NCI-H1105 treated with DMSO at 0.1 percent for 48 hours (cell line): ENCODE results near the gene SELENOS.

ENCODE experiments used
- DNase-seq: peaks from one replicate; lab custom pipeline; 2025; lab: John Stamatoyannopoulos, UW

Gene SELENOS

GRCh38 chr15:101276501-101277037, 716 bp downstream of the SELENOS start:
- peak; percentile 34 for DNase-seq

- no peak for DNase-seq
Measured at GRCh38 chr15:101275018-101275417, 2.3 kb downstream of the SELENOS start.

GRCh38 chr15:101273534-101273933, 3.8 kb downstream of the SELENOS start:
- DNase-seq, result no peak

GRCh38 chr15:101272584-101272983, 4.7 kb downstream of the SELENOS start:
- DNase-seq, result no peak

- DNase-seq, result peak; percentile 6
Measured at GRCh38 chr15:101269479-101270223, 7.6 kb downstream of the SELENOS start.

- no peak for DNase-seq
Measured at GRCh38 chr15:101267320-101268104, 9.8 kb downstream of the SELENOS start.

GRCh38 chr15:101266787-101267186, 10.5 kb downstream of the SELENOS start:
- DNase-seq, result no peak

- no peak for DNase-seq
Measured at GRCh38 chr15:101266034-101266433, 11.3 kb downstream of the SELENOS start.

GRCh38 chr15:101264911-101265641, 12.2 kb downstream of the SELENOS start:
- DNase-seq, result no peak

GRCh38 chr15:101264011-101264410, 13.3 kb downstream of the SELENOS start:
- DNase-seq, result no peak

- DNase-seq, result no peak
Measured at GRCh38 chr15:101262551-101262950, 14.7 kb downstream of the SELENOS start.

- peak; percentile 75 for DNase-seq
Measured at GRCh38 chr15:101258238-101259144, 18.8 kb downstream of the SELENOS start.

- no peak for DNase-seq
Measured at GRCh38 chr15:101256757-101257156, 20.5 kb downstream of the SELENOS start.

- DNase-seq, result peak; percentile 41
Measured at GRCh38 chr15:101255615-101256241, 21.6 kb downstream of the SELENOS start.

GRCh38 chr15:101255051-101255395, 22.3 kb downstream of the SELENOS start:
- DNase-seq, result peak; percentile 41

- DNase-seq, result no peak
Measured at GRCh38 chr15:101254157-101255050, 22.9 kb downstream of the SELENOS start.

- DNase-seq, result no peak
Measured at GRCh38 chr15:101252836-101253235, 24.4 kb downstream of the SELENOS start.

GRCh38 chr15:101251830-101252820, 25.2 kb downstream of the SELENOS start, which contains the start of gene CHSY1:
TSS of gene CHSY1 (minus strand) at chr15:101252048. CDS start at chr15:101251456, 592 bp downstream.
- peak; percentile 88 for DNase-seq
